ENCODE results near the gene CCNYL1.

GRCh38 chr2:207718521-207718920 lies 7.1 kb downstream of the CCNYL1 start:
- TF ChIP-seq CTCF (IDR thresholded peaks at IDR 0.05) (no peak), EP300 (IDR thresholded peaks at IDR 0.05) (no peak), POLR2A (IDR thresholded peaks at IDR 0.05) (no peak)

Data from tibial nerve (tissue), 4 donors.